Measurements from ENCODE around the gene CRISPLD2.

GRCh38 chr16:84774810-84775209, 45.0 kb upstream of the CRISPLD2 start:
- TF ChIP-seq CTCF (IDR thresholded peaks at IDR 0.05), result no peak
- TF ChIP-seq POLR2A (IDR thresholded peaks at IDR 0.05), result no peak
- TF ChIP-seq POLR2AphosphoS5 (IDR thresholded peaks at IDR 0.05), result no peak
- TF ChIP-seq EP300 (IDR thresholded peaks at IDR 0.05), result no peak

All from suprapubic skin (tissue), 4 donors.